CD4-positive, alpha-beta T cell treated with Interleukin-4 for 1 hour (primary cell): ENCODE results near the gene SLC6A17.

Source experiments
- DNase-seq, 2 donors: peaks; one replicate each; pipeline ENCODE4 v3.0.0-alpha.2; 2020 to 2022

The SLC6A17 gene

GRCh38 chr1:110136911-110137310, 13.4 kb upstream of the SLC6A17 start:
- peak; percentile 22 to 27 for DNase-seq

- DNase-seq: no peak
Measured at GRCh38 chr1:110138956-110139355, 11.3 kb upstream of the SLC6A17 start.

GRCh38 chr1:110144366-110144765, 5.9 kb upstream of the SLC6A17 start:
- DNase-seq: no peak

GRCh38 chr1:110148961-110149360, 1.3 kb upstream of the SLC6A17 start:
- no peak for DNase-seq

GRCh38 chr1:110151175-110151669, 928 bp downstream of the SLC6A17 start:
- no peak for DNase-seq

GRCh38 chr1:110152133-110152785, 2.0 kb downstream of the SLC6A17 start:
- DNase-seq: no peak

- no peak for DNase-seq
Measured at GRCh38 chr1:110153407-110153950, 3.2 kb downstream of the SLC6A17 start.

- DNase-seq: peak; percentile 15 to 23
Measured at GRCh38 chr1:110155878-110156522, 5.7 kb downstream of the SLC6A17 start.

GRCh38 chr1:110158261-110158660, 8.0 kb downstream of the SLC6A17 start:
- no peak for DNase-seq

GRCh38 chr1:110159168-110159567, 8.9 kb downstream of the SLC6A17 start:
- DNase-seq: no peak

- DNase-seq: no peak
Measured at GRCh38 chr1:110160538-110161100, 10.3 kb downstream of the SLC6A17 start.

- DNase-seq: no peak
Measured at GRCh38 chr1:110161165-110161564, 10.9 kb downstream of the SLC6A17 start.

GRCh38 chr1:110161849-110162248, 11.6 kb downstream of the SLC6A17 start:
- no peak for DNase-seq

- DNase-seq: no peak
Measured at GRCh38 chr1:110163591-110163990, 13.3 kb downstream of the SLC6A17 start.

- no peak for DNase-seq
Measured at GRCh38 chr1:110164725-110165350, 14.5 kb downstream of the SLC6A17 start.

- DNase-seq: no peak
Measured at GRCh38 chr1:110165761-110166231, 15.5 kb downstream of the SLC6A17 start.

- DNase-seq: no peak
Measured at GRCh38 chr1:110166861-110167260, 16.6 kb downstream of the SLC6A17 start.

- no peak for DNase-seq
Measured at GRCh38 chr1:110170766-110171733, 20.8 kb downstream of the SLC6A17 start.

GRCh38 chr1:110172001-110172400, 21.7 kb downstream of the SLC6A17 start:
- DNase-seq: no peak

- no peak for DNase-seq
Measured at GRCh38 chr1:110173466-110174105, 23.3 kb downstream of the SLC6A17 start.

GRCh38 chr1:110174961-110175360, 24.7 kb downstream of the SLC6A17 start:
- no peak for DNase-seq
